CD1c-positive myeloid dendritic cell (primary cell): ENCODE data around the gene CFAP97D1.
"Not testable (repeated sequence)": the region's sequence is repeated elsewhere in the genome, so short reads cannot be mapped to it uniquely, and the experiment has no call there.

Experiments
- DNase-seq: peaks from one replicate; pipeline ENCODE4 v3.0.0-alpha.2; 2016; ENCODE audit errors: extremely low spot score

The CFAP97D1 gene

GRCh38 chr17:43798024-43798423 lies 17.8 kb downstream of the CFAP97D1 start:
- DNase-seq, result not testable (repeated sequence)

DNA sequence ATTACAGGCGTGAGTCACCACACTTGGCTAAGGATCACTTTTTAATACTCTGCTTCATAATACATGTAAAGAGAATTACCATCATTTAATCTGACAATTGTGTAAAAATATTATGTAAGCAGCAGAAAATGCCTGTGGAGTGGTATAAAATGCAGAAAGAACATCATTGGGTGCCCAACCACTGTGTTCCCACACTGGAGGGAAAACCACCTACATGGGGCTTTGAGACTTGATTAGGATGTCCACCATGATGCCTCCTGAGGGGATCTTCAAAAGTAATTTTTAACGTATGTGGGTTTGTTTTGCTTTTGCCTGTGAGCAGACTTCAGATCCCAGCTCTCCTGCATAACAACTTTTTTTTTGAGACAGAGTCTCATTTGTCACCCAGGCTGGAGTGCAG lies 18.8 kb downstream of the CFAP97D1 start:
- DNase-seq, result no peak

DNA sequence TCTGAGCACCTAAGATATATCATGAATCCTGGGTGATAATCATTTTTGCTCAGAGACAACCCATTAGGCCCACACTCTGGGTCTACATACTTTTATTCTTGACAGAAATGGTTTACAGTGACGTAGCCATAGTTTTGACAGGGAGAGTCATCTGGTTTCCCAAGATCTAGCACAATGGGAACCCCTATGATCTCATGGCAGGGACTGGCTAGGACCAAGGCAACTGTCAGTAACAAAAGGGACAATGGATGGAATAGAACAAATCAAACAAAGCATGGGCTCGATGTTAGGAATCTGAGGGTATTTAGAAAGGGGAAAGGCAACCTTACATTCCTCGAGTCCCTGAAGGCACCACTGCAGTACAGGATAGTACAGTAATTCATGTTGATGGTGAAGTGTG lies 20.5 kb downstream of the CFAP97D1 start:
- no peak for DNase-seq

DNA sequence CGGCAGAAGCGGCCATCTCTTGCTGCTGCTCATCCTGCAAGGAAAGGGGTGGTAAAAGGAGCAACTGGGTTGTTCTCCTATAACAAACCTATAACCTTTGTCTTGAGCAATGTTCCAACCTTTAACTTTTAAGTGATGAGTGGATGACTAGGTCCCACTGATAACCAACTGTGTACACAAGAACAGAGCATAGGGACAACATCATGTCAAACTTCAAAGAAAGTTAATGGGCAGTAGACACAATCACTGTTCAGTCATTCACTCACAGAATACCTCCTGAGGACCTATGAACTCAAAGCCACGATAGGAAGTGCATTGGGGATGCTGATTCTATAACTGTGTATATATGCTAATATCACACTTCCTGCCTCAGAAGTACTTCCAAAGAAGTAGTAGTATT lies 21.6 kb downstream of the CFAP97D1 start:
- no peak for DNase-seq

DNA sequence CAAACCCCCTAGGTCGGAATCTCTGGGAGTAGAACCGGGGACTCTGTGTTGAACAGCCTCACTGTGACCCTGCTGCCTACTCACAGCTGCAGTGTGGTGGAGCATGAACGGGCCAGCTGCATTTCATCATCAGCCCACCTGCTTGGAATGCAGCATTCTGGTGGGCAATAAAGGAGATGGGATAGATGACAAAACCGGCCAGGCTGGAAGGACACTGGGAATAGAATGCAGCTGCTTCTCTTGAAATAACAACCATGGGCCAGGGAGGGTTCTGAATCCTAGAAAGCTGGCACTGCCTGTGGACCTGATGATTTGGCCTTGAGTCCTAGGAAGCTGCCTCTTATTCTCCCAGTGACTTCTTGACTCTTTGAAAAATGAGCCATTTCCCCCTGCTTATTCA lies 23.5 kb downstream of the CFAP97D1 start:
- DNase-seq, result no peak

- no peak for DNase-seq
These were observed 24.9 kb downstream of the CFAP97D1 start for GRCh38 chr17:43805117-43805516.

- DNase-seq, result no peak
These were observed 27.8 kb downstream of the CFAP97D1 start for GRCh38 chr17:43808076-43808475.

DNA sequence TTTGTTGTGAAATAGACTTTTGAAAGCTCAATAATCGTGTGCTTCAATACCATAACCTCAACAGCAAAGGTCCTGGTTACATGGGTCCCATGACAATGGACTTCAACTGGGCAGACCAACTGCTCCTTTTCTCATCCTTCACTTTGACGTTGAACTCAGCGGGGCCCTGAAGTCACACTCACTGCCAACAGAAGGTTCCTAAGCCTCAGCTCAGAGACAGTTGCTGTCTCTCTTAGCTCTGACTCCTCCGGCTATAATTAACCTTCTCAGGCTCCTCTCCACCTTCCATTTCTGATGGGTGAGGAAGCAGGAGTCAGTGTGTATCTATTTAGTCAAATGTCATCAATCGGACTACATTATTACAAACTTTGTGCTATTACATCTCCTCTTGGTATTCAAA lies 28.9 kb downstream of the CFAP97D1 start:
- no peak for DNase-seq

GRCh38 chr17:43810226-43810715 lies 30.0 kb downstream of the CFAP97D1 start:
- no peak for DNase-seq

DNA sequence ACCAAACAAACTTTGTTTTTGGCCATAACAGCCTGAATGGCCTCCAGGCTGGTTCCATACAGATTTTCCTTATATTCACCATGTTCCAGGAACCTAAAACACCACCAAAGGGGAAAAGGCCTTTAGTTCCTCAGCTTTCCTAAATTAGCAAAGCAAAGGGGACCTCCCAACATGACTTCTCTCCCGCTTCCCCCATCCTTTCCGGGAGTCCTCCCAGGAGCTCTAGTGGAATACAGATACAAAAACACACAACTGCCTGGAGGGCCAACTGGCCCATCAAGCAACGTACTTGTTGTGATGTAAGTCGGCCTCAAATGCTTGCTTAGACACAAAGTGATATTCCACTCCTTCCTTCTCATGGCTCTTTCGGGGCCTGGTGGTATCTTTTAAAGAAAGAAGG lies 30.6 kb downstream of the CFAP97D1 start:
- no peak for DNase-seq

GRCh38 chr17:43812396-43813265 lies 32.4 kb downstream of the CFAP97D1 start:
- no peak for DNase-seq

DNA sequence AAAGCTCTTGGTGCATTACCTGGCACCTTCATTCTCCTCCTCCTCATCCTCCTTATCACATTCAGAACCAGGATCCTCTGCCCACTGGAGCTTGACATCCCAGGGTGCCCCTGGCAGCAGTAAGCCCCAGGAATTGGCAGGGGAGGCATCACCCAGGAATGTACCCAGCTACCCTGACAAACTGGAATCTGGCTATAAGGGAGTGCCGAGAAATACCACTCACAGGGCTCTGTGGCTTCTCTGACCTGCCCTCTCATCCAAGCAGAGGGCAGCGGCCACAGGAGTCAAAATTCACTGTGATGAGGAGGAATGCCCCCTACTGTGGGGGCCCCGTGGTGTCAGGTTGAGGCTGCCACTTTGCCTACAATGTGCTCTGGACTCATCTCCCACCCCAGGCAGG lies 33.2 kb downstream of the CFAP97D1 start:
- DNase-seq, result no peak

DNA sequence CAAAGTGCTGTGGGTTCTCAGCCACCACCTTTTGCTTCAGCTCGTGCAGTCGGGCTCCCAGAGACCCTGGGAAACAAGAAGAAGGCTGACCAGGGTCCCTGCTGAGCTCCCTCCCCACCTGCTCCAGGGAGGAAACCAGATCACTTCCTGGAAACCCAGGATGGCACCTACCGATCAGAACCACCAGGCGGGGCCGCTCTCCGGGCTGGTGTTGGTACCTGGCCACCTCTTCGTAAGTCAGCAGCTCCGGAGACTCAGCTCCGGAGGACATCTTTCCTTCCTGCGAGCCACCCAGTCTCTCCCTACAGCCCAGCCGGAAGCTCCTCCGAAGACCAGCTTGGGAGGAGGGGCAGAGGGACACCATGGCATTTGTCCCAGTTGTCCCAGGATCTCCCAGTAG lies 33.8 kb downstream of the CFAP97D1 start:
- DNase-seq, result no peak

- no peak for DNase-seq
These were observed 34.5 kb downstream of the CFAP97D1 start for GRCh38 chr17:43814714-43815113.

DNA sequence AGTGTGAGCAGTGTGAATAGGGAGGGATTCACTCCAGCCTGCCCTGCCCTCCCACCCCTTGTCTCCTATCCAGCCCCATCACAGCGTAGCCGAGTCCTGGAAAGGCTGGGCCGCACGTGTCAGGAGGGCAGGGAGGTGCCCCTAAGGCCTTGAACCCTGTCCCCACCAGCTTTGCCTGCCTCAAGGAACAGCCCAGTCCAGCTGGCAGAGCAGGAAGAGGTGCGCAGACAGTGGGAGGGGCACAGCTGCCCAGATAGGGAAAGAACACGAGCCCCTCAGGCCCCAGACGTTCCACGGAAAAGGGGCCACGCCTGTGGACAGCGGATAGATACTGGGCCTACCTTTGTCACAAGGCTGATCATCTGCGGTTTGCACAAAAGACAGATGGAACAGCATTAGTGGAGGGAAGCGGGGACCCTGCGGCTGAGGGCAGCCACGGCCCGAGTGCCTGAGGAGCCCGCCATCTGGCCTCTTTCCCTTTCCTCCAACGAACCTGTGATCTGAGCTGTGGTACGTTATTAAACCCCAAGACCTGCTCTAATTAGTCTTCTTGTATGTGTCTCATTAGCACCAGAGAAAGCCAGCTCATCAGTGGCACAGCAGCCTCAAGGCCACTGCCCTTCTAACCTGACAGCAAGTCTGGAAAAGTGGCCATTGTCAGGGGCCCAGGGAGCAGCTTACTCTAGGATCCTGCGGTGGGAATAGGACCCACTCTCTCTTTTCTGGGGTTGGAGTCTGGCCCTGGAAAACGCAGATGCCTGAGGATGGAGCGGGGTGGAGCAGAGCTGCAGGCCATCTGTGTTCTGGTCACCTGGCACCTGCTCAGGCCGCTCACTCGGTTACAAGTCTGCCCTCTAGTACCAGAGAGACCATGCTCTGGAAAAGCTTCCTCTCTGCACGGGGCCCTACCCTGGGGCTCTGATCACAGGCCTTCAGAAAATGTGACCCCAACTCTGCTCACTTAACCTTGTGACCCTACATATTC lies 36.4 kb downstream of the CFAP97D1 start:
- no peak for DNase-seq

- no peak for DNase-seq
These were observed 37.6 kb downstream of the CFAP97D1 start for GRCh38 chr17:43817826-43818225.

DNA sequence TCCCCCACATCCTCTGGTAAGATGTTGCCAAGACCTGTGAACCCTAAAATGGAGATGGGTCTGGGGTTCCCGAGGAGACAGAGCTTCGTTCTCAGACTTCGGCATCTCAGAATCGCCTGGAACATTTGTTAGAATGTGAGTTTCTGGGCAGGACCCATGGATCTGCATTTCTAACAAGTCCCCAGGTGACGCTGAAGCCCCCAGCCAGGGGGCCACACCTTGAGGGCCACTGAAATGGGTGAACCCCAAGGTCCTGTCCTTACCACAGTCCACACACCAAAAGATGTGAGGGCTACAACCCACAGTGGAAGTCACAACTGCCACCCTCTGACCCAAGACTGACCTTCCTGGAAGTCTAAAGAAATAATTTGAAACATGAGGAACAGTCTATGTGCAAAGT lies 38.7 kb downstream of the CFAP97D1 start:
- no peak for DNase-seq

- DNase-seq, result no peak
These were observed 40.5 kb downstream of the CFAP97D1 start for GRCh38 chr17:43820759-43821158.

DNA sequence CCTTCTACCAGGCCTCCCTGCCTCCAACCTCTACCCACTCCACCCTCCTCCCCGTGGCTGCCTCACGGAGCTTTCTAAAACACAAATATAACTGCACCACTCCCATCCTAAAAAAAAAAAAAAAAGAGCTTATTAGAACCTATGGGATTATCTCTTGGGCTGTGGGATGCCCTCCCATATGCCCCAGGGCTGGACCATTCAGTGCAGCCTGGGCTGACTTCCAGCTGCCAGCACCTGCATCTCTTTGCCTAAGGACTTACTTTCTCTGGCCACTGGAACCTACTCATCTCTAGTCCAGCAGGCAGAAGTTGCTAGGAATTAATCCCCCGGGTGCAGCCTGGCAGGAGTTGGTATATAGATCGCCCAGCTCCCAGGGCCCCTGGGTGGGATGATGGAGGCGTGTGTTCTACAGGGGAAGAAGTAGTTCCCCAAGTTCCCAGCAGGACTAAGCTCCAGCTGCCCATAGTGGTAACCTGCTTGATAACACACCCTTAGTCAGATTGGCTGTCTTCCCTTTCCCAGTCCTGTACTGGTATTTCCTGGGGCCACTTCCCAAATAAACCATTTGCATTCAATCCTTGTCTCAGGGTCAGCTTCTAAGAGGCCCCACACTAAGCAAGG lies 42.4 kb downstream of the CFAP97D1 start:
- DNase-seq, result no peak

DNA sequence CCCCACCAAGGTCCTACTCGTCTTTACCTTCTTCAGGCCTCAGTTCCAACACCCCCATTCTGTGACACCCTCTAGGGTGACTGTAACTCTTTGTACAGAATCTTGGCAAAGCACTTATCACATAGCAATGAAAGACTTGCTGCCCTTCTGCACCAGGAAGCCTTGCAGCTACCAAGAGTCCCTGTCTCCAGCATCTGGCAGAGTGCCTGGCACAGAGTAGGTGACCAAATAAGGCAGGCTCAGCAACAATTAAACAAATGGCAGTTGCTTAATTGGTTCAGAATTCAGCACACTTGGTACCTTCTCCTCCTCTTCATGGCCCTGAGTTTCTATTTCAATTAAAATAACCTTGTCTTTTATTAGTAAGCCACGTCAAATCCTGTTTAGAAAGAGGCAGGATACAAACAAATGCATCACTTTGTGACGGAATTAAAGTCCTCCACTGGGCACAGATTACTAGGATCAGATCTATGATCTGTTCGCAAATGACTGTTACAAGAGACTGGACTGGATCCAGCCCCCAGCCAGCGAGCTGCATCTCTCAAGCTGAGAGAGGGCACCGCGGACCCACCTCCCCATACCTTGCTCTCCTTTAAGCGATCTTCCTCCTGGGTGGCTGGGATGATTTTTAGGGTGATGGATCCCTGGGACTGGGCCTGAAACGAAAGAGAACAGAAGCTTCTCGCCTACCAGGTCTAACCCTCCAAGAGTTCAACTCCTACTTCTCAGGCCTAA lies 43.3 kb downstream of the CFAP97D1 start:
- DNase-seq, result no peak

GRCh38 chr17:43825567-43825966 lies 45.3 kb downstream of the CFAP97D1 start:
- no peak for DNase-seq
